ENCODE data around the gene C1QTNF2.

DNA sequence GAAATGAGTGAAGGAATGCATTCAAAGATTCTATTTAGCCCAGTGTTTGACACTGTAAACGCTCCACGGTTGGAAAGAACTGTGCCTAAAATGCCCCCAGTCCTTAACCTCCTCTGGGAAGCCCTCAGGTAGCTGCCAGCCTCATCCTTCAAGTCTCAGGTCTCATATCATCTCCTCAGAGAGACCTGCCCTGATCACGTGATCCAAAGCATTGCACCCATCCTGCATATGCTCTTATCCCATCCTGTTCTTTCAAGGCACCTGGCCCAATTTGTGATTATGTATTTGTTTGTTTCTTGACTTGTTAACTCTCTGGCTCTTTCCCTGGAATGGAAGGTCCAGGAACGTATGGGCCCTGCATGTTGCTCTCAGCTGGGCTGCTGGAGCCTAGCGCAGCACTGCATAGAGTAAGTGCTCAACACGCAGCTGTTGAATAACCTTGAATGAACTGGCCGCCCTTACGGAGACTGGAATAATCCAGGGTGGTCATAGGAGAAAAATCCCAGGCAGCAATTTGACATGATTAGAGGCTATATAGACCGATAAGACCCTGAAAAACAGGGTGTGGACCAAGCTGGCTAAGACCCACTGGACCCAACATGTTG, 8.7 kb downstream of the C1QTNF2 start:
- no peak for TF ChIP-seq ATF3 (IDR thresholded peaks at IDR 0.05; ENCODE audit: insufficient read depth, low read depth, low read length)
- no peak for TF ChIP-seq EZH2 (IDR thresholded peaks at IDR 0.05; ENCODE audit: low read depth, low read length, severe bottlenecking)
- no peak for TF ChIP-seq CTCF (IDR thresholded peaks at IDR 0.05; ENCODE audit: control extremely low read depth in 1 of 3, insufficient read depth in 1 of 3, low read depth in 1 of 3, low read length in 3 of 3)
- TF ChIP-seq SP2 (IDR thresholded peaks at IDR 0.05; ENCODE audit: low read length), result no peak
- TF ChIP-seq, protein P1, sequence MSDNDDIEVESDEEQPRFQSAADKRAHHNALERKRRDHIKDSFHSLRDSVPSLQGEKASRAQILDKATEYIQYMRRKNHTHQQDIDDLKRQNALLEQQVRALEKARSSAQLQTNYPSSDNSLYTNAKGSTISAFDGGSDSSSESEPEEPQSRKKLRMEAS (IDR thresholded peaks at IDR 0.05), result no peak
- no peak for TF ChIP-seq EP300 (IDR thresholded peaks at IDR 0.05; ENCODE audit: borderline replicate concordance in 1 of 2, low read depth in 2 of 2, low read length in 2 of 2)
- TF ChIP-seq POLR2A (IDR thresholded peaks at IDR 0.05; ENCODE audit: control extremely low read depth in 1 of 2, low read depth in 2 of 2, low read length in 2 of 2), result no peak
- TF ChIP-seq CREB1 (IDR thresholded peaks at IDR 0.05), result no peak
- no peak for TF ChIP-seq KDM5A (IDR thresholded peaks at IDR 0.05; ENCODE audit: low read length)
- TF ChIP-seq SP1 (IDR thresholded peaks at IDR 0.05; ENCODE audit: low read depth, low read length), result no peak
- no peak for TF ChIP-seq RAD21 (IDR thresholded peaks at IDR 0.05 in 1 of 2, conservative IDR thresholded peaks at IDR 0.05 in 1 of 2; ENCODE audit: low read depth in 2 of 2, low read length in 2 of 2)
- TF ChIP-seq KDM4A (IDR thresholded peaks at IDR 0.05; ENCODE audit: low read depth, low read length, severe bottlenecking), result no peak
- TF ChIP-seq TCF12 (IDR thresholded peaks at IDR 0.05; ENCODE audit: low read depth, low read length), result no peak
- TF ChIP-seq, protein P2, sequence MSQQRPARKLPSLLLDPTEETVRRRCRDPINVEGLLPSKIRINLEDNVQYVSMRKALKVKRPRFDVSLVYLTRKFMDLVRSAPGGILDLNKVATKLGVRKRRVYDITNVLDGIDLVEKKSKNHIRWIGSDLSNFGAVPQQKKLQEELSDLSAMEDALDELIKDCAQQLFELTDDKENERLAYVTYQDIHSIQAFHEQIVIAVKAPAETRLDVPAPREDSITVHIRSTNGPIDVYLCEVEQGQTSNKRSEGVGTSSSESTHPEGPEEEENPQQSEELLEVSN (IDR thresholded peaks at IDR 0.05), result no peak
